ENCODE measurements around the gene FOXJ2.
"Not testable (repeated sequence)": the region's sequence is repeated elsewhere in the genome, so short reads cannot be mapped to it uniquely, and the experiment has no call there.

Gene FOXJ2

DNA sequence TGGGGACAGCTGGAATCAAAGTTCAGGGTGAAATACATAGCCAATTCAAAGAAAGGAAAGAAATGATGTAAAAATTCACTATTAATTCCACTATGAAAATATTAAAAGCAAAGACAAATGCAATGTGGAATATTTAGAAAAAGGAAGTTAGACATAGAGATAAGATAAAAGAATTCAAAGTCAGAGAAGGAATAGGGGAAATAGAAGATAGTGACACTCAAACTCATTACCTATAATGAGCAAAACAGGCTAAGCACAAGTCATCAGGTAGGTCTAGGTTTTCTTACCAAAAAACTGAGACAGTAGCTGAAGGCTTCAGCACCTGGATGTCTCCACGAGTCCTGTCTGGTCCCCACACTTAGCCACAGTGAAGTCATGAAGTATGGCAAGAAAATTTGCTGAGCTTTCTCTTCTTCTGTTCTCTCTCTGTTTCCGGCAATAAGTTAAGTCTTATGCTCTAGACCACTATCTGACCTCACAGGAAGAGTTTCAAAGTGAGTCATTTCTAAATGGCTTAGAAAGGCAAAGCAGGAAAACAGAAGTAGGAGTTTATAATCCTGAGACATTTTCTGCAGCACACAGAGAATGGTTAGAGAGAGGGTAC is 33.6 kb downstream of the FOXJ2 start, which contains the start of gene C3AR1:
C3AR1 (minus strand) TSS at position 369 of the 604 bp plus-strand sequence. CDS start 6,174 bp downstream, outside the sequence.
- peak; percentile 47 for DNase-seq (ENCODE audit: low read depth)

DNA sequence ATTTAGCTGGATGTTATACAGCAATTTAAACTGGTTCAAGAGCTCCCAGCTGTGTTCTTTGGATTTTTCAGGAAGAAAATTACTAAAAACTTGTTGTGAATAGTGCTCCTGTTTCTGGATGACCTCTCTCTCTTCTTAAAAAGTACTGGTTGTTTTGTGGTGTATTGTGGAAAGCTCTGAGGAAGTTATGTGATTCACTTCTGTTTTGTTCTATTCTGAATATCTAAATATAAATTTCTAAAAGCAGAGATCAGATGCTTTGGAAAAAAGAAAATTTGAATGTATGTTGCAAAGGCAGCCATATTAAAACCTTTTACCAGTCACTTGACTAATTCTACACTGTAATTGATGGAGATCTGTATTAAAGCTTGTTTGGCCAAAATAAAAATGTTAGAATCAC is 37.1 kb downstream of the FOXJ2 start:
- DNase-seq (ENCODE audit: low read depth) = no peak

- not testable (repeated sequence) for DNase-seq (ENCODE audit: low read depth)
These were observed 39.3 kb downstream of the FOXJ2 start for GRCh38 chr12:8071820-8072219.

GRCh38 chr12:8075935-8076334 is 43.4 kb downstream of the FOXJ2 start:
- DNase-seq (ENCODE audit: low read depth) = no peak

- no peak for DNase-seq (ENCODE audit: low read depth)
These were observed 43.9 kb downstream of the FOXJ2 start for GRCh38 chr12:8076366-8076765.

GRCh38 chr12:8077207-8077606 is 44.7 kb downstream of the FOXJ2 start:
- no peak for DNase-seq (ENCODE audit: low read depth)

GRCh38 chr12:8078398-8078797 is 45.9 kb downstream of the FOXJ2 start:
- DNase-seq (ENCODE audit: low read depth) = peak; percentile 62

DNA sequence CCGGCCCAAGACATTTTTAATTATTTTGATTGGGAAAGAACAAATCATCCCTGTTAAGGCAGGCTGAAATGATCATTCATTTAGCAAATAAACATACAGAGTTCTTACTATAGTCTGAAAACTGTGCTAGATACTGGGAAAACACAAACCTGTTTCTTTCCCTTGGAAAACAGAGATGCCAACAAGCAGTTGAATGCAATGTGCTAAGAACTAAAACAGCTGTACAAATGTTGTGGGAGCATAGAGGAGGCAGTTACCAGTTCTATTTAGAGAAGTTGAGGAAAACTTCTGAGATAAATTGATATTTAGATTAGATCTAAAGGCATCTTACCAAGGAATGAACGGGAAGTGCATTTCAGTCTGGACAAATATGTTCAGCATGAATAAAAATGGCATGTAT is 46.4 kb downstream of the FOXJ2 start:
- DNase-seq (ENCODE audit: low read depth) = no peak

- no peak for DNase-seq (ENCODE audit: low read depth)
These were observed 47.6 kb downstream of the FOXJ2 start for GRCh38 chr12:8080120-8080519.

DNA sequence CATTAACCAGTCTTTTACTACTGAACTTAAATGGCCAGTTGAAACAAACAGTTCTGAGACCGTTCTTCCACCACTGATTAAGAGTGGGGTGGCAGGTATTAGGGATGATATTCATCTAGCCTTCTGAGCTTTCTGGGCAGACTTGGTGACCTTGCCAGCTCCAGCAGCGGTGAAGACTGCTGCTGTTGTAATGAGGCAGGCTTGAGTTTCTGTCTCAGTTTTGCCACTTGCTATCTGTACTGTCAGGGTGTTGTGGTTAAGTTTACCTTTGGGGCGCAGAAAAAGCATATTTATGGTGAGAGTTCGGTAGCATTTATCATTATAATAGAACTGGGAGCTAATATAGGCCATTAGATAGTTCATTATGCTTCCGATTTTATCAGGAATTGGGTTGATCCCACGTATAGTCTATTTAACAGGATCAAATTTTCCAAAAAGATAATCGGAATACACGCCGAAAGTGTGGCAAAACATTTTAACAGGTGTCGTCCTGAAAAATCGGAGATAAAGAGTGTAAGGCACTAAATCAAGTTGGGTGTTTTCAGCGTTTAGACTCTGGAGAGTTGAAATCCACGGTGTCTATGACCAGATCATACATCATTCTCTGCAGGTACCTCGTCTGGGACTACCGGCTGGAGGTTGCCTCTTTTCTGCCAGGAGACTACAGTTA is 48.9 kb downstream of the FOXJ2 start:
- DNase-seq (ENCODE audit: low read depth) = no peak

DNA sequence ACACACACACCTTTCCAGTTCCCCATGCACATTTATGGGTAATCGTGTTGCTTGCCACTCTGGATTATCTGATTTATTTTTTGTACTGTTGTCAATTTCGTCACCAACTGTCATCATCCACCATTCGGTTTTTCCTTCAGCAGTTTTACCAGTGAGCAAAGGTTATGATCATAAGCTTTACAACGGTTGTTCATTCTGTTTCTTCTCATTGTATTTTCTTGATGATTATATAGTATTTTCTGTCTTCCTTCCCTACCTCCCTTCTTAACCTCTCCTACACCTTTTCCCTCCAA is 50.2 kb downstream of the FOXJ2 start:
- DNase-seq (ENCODE audit: low read depth) = no peak

- DNase-seq (ENCODE audit: low read depth) = not testable (repeated sequence)
These were observed 51.8 kb downstream of the FOXJ2 start for GRCh38 chr12:8084351-8084750.

- no peak for DNase-seq (ENCODE audit: low read depth)
These were observed 55.1 kb downstream of the FOXJ2 start for GRCh38 chr12:8087666-8088065.

- DNase-seq (ENCODE audit: low read depth) = no peak
These were observed 56.1 kb downstream of the FOXJ2 start for GRCh38 chr12:8088574-8088973.

DNA sequence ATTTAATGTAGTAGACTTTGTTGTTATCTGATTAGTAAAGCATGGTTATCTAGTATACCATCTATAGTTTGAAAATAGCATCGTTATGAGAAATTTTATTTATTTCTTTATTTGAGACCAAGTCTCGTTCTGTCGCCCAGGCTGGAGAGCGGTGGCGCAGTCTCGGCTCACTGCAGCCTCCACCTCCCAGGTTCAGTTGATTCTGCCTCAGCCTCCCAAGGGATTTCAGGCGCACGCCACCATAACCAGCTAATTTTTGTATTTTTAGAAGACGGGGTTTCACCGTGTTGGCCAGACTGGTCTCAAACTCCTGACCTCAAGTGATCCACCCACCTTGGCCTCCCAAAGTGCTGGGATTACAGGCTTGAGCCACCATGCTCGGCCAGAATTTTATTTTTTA is 56.8 kb downstream of the FOXJ2 start:
- not testable (repeated sequence) for DNase-seq (ENCODE audit: low read depth)

GRCh38 chr12:8089716-8090115 is 57.2 kb downstream of the FOXJ2 start:
- no peak for DNase-seq (ENCODE audit: low read depth)

- DNase-seq (ENCODE audit: low read depth) = no peak
These were observed 60.8 kb downstream of the FOXJ2 start for GRCh38 chr12:8093291-8093690.

GRCh38 chr12:8096281-8096915 is 63.9 kb downstream of the FOXJ2 start:
- DNase-seq (ENCODE audit: low read depth) = no peak

GRCh38 chr12:8099235-8099634 is 66.7 kb downstream of the FOXJ2 start:
- DNase-seq (ENCODE audit: low read depth) = no peak
